Measurements from ENCODE around the gene GAK. TPM values are rescaled to one million over a fixed set of nuclear protein-coding genes. Genes with fewer than 3 reads are reported as not detected.

GAK gene
- total and polyA plus RNA-seq, 7 donors = 20.9 to 55.8 (median 36.4) TPM

DNA sequence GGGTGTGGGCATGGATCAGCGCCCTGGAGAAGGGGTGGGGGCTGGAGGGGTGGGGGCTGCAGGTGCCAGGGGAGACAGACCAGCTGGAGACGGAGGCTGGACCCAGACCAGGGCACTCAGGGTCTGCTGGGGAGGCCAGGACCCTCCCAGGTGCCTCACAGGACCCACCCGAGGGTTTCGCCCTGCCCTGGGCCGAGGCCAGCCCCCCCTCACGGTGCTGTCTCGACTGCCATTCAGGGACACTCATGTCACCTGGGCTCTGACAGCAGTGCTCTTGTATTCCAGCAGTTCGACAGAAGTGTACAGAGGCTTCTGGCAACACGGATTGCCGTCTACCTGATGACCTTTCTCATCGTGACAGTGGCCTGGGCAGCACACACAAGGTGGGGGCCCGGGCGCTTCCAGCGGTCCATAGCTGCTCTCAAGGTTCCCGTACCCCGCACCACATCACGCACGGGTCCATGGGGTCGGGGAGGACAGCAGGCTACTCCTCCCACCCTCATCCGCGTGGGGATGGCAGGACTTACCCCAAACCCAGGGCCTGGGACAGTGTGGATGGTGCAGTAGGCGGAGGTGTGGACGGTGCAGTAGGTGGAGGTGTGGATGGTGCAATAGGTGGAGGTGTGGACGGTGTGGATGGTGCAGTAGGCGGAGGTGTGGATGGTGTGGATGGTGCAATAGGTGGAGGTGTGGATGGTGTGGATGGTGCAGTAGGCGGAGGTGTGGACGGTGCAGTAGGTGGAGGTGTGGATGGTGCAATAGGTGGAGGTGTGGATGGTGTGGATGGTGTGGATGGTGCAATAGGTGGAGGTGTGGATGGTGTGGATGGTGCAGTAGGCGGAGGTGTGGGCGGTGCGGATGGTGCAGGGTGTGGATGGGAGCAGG, 18.3 kb upstream of the GAK start:
- TF ChIP-seq, protein P1, sequence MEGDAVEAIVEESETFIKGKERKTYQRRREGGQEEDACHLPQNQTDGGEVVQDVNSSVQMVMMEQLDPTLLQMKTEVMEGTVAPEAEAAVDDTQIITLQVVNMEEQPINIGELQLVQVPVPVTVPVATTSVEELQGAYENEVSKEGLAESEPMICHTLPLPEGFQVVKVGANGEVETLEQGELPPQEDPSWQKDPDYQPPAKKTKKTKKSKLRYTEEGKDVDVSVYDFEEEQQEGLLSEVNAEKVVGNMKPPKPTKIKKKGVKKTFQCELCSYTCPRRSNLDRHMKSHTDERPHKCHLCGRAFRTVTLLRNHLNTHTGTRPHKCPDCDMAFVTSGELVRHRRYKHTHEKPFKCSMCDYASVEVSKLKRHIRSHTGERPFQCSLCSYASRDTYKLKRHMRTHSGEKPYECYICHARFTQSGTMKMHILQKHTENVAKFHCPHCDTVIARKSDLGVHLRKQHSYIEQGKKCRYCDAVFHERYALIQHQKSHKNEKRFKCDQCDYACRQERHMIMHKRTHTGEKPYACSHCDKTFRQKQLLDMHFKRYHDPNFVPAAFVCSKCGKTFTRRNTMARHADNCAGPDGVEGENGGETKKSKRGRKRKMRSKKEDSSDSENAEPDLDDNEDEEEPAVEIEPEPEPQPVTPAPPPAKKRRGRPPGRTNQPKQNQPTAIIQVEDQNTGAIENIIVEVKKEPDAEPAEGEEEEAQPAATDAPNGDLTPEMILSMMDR (IDR thresholded peaks at IDR 0.05) = no peak
- ATAC-seq (no peak), DNase-seq (peak in 1 of 2 donors; percentile 28)
- Histone ChIP-seq H3K9me3 (no peaks in the 10 kb centered on the region), H3K27me3 (ENCODE audit: insufficient read depth in 3 of 3, low read length in 2 of 3) (no peaks in the 10 kb centered on the region), H3K4me1 (no peaks in the 10 kb centered on the region), H3K4me3 (no peak overlapping the region), H3K36me3 (ENCODE audit: insufficient read depth in 1 of 2, low read depth in 1 of 2) (peaks cover 0 to 29% of the 10 kb centered on the region in 2 donors), H3K27ac (no peak overlapping the region)
- intact Hi-C loops (cut with DNase I) = no loop called here
- WGBS, 3 donors = 88 to 92% (median 92%) methylated on average over 29 to 30 of the region's 30 CpGs

DNA sequence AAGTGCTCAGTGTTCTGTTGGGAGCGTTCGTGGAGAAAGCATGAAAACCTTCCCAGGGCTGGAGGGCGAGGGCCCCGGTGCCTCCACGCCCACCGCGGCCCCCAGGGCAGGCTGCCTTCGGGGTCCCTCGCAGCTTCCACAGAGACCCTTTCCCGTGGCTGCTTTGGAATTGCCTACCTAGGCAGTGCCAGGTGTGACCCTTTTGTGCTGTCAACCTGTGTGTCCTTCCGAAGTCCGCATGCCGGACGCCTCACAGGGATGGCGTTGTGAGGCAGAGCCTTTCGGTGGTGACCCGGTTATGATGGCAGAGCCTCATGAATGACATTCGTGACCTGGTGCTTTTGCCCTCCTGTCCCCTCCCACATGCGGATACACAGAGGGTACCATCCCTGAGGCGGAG, 17.5 kb upstream of the GAK start:
- no peaks in the 10 kb centered on the region for H3K4me1 ChIP-seq
- ATAC-seq (no peak), DNase-seq (peak in 1 of 2 donors; percentile 36)
- intact Hi-C loops (cut with DNase I) = no loop called here
- no peaks in the 10 kb centered on the region for H3K27me3 ChIP-seq (ENCODE audit: insufficient read depth in 3 of 3, low read length in 2 of 3)
- no peaks in the 10 kb centered on the region for H3K9me3 ChIP-seq
- no peak overlapping the region for H3K27ac ChIP-seq
- H3K4me3 ChIP-seq = no peak overlapping the region
- peaks cover 0 to 21% of the 10 kb centered on the region in 2 donors for H3K36me3 ChIP-seq (ENCODE audit: insufficient read depth in 1 of 2, low read depth in 1 of 2)
- 92 to 95% (median 93%) methylated on average over 20 of the region's 20 CpGs for WGBS, 3 donors
- TF ChIP-seq, protein P1 (IDR thresholded peaks at IDR 0.05) = no peak

DNA sequence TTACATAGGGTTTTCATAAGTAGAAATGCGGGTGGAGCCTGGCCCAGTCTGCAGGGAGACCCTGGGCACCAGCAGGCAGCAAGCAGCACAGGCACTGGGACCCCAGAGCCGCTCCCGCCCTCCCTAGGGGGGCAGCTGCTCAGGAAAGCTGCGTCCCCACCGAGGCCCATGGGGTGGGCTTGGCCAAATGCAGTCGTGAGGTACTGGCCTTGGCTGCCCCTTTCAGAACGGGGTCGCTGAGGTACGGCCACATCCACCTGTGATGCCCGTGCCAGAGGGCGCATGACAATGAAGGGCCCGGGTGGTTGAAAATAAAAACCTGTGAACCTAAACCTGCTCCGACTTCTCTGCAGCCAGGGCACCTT, 16.8 kb upstream of the GAK start:
- Histone ChIP-seq H3K4me1 (no peaks in the 10 kb centered on the region), H3K4me3 (no peak overlapping the region), H3K27ac (no peak overlapping the region), H3K27me3 (ENCODE audit: insufficient read depth in 3 of 3, low read length in 2 of 3) (no peaks in the 10 kb centered on the region), H3K9me3 (no peaks in the 10 kb centered on the region), H3K36me3 (ENCODE audit: insufficient read depth in 1 of 2, low read depth in 1 of 2) (peaks cover 0 to 21% of the 10 kb centered on the region in 2 donors)
- ATAC-seq (no peak), DNase-seq (peak in 1 of 2 donors; percentile 30)
- TF ChIP-seq, protein P1 (IDR thresholded peaks at IDR 0.05) = no peak
- intact Hi-C loops (cut with DNase I) = no loop called here
- WGBS, 3 donors = 87 to 92% (median 91%) methylated on average over 13 of the region's 13 CpGs

DNA sequence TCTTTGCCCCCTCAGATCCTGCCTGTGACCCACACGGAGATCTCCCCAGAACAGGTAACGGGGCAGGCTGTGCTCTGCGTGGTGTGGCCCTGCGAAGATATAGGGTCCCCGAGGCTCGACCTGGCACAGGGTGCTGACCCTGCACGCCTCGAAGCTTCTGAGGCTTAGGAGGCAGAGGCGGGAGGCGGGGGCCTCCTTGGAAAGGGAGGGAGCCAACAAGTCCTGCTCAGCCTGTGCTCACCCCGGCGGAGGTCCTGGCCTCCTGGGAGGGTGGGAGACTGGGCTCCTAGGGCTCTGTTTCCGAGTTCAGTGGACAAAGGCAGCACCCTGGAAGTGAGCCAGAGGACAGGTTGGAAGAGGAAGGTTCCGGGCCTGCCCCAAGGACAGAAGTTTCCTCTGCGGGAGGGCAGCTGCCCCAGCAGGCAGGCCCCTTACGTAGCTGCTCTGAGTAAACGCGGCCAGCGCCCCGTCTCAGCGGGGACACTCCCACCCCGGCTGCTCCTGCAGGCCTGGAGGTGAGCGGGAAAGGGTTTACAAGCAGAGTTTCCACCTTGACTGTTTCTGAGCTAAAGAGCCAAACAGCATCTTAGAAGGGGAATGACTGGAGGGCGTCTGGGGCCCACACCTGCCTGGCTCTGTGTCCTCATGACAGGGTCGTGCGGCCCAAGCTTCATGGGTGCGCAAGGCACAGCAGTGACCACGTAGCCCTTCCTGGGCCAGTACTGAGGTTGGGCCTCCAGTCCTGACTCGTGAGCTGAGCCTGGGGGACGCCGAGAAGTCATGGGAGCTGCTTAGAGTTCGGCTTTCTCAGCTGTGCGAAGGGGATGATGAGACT, 16.2 kb upstream of the GAK start:
- Histone ChIP-seq H3K36me3 (ENCODE audit: insufficient read depth in 1 of 2, low read depth in 1 of 2) (peaks cover 0 to 15% of the 10 kb centered on the region in 2 donors), H3K27ac (no peak overlapping the region), H3K27me3 (ENCODE audit: insufficient read depth in 3 of 3, low read length in 2 of 3) (no peaks in the 10 kb centered on the region), H3K4me3 (no peak overlapping the region), H3K9me3 (no peaks in the 10 kb centered on the region), H3K4me1 (no peaks in the 10 kb centered on the region)
- TF ChIP-seq, protein P1 (IDR thresholded peaks at IDR 0.05) = no peak
- 76 to 81% (median 80%) methylated on average over 31 to 33 of the region's 33 CpGs for WGBS, 3 donors
- DNase-seq (peak in 1 of 2 donors; percentile 37), ATAC-seq (no peak)
- intact Hi-C loops (cut with DNase I) = no loop called here
